ENCODE measurements around the gene ATE1. TPM values are rescaled to one million over a fixed set of nuclear protein-coding genes. Genes with fewer than 3 reads are reported as not detected.

The ATE1 gene
- total RNA-seq, 1 experiment from 2014 or later: 40.4 TPM

DNA sequence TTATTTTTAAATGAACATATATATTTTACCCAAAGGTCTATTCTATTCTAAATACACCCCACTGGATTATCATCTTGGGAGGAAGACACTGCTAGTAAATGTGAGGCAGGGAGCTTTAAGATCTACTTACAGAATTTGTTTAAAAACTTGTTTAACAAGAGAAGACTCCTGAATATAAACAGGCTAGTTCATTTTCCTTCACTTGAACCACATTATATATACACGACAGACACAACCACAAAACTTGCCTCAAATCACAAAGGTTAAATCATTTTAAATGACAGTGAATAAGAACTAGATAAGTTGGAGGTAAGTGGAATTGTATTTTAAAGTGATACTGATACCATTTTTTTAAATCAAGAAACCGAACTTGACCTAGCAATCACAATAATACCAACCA is 109.2 kb downstream of the ATE1 start:
- no peak overlapping the region for H3K27ac Mint-ChIP-seq (ENCODE audit: low read depth, unreplicated experiment)
- no peak overlapping the region for H3K4me3 Mint-ChIP-seq (ENCODE audit: unreplicated experiment)
- no TSS peak for BruUV-seq (replicated peaks)
- intact Hi-C loops (cut with micrococcal nuclease): no loop called here
- TF ChIP-seq, protein P1, sequence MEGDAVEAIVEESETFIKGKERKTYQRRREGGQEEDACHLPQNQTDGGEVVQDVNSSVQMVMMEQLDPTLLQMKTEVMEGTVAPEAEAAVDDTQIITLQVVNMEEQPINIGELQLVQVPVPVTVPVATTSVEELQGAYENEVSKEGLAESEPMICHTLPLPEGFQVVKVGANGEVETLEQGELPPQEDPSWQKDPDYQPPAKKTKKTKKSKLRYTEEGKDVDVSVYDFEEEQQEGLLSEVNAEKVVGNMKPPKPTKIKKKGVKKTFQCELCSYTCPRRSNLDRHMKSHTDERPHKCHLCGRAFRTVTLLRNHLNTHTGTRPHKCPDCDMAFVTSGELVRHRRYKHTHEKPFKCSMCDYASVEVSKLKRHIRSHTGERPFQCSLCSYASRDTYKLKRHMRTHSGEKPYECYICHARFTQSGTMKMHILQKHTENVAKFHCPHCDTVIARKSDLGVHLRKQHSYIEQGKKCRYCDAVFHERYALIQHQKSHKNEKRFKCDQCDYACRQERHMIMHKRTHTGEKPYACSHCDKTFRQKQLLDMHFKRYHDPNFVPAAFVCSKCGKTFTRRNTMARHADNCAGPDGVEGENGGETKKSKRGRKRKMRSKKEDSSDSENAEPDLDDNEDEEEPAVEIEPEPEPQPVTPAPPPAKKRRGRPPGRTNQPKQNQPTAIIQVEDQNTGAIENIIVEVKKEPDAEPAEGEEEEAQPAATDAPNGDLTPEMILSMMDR (IDR thresholded peaks at IDR 0.05; ENCODE audit: unreplicated experiment): no peak
- no peak for DNase-seq (ENCODE audit: unreplicated experiment)
- no peaks in the 10 kb centered on the region for H3K36me3 Mint-ChIP-seq (ENCODE audit: insufficient read depth, unreplicated experiment)
- H3K4me1 Mint-ChIP-seq (ENCODE audit: insufficient read depth, unreplicated experiment): no peaks in the 10 kb centered on the region
- ChIA-PET CTCF (no interaction called here), POLR2A (interaction anchor here (0.6 kb wide), 1 partner anchor 10 kb away, joined by 3 read pairs; no protein-coding TSS in a partner anchor)
- no peaks in the 10 kb centered on the region for H3K9me3 Mint-ChIP-seq (ENCODE audit: unreplicated experiment)
- H3K27me3 Mint-ChIP-seq (ENCODE audit: insufficient read depth, unreplicated experiment): no peaks in the 10 kb centered on the region

GRCh38 chr10:121816197-121816596 is 111.6 kb downstream of the ATE1 start:
- H3K4me1 Mint-ChIP-seq (ENCODE audit: insufficient read depth, unreplicated experiment): no peaks in the 10 kb centered on the region
- H3K9me3 Mint-ChIP-seq (ENCODE audit: unreplicated experiment): no peaks in the 10 kb centered on the region
- intact Hi-C loops (cut with micrococcal nuclease): no loop called here
- ChIA-PET CTCF (interaction anchor here (0.6 kb wide), 1 partner anchor 33 kb away, joined by 3 read pairs; no protein-coding TSS in a partner anchor), POLR2A (no interaction called here)
- H3K4me3 Mint-ChIP-seq (ENCODE audit: unreplicated experiment): no peak overlapping the region
- no TSS peak for BruUV-seq (replicated peaks)
- TF ChIP-seq, protein P1 (IDR thresholded peaks at IDR 0.05; ENCODE audit: unreplicated experiment): no peak
- H3K27me3 Mint-ChIP-seq (ENCODE audit: insufficient read depth, unreplicated experiment): no peaks in the 10 kb centered on the region
- no peak overlapping the region for H3K27ac Mint-ChIP-seq (ENCODE audit: low read depth, unreplicated experiment)
- no peaks in the 10 kb centered on the region for H3K36me3 Mint-ChIP-seq (ENCODE audit: insufficient read depth, unreplicated experiment)
- DNase-seq (ENCODE audit: unreplicated experiment): no peak

- POLR2A ChIA-PET: interaction anchor here (0.7 kb wide), 1 partner anchor 9 kb away, joined by 3 read pairs; no protein-coding TSS in a partner anchor
- no peaks in the 10 kb centered on the region for H3K36me3 Mint-ChIP-seq (ENCODE audit: insufficient read depth, unreplicated experiment)
- H3K27me3 Mint-ChIP-seq (ENCODE audit: insufficient read depth, unreplicated experiment): no peaks in the 10 kb centered on the region
- H3K27ac Mint-ChIP-seq (ENCODE audit: low read depth, unreplicated experiment): no peak overlapping the region
- BruUV-seq (replicated peaks): no TSS peak
- DNase-seq (ENCODE audit: unreplicated experiment): no peak
- no peak overlapping the region for H3K4me3 Mint-ChIP-seq (ENCODE audit: unreplicated experiment)
- intact Hi-C loops (cut with micrococcal nuclease): no loop called here
- TF ChIP-seq, protein P1 (IDR thresholded peaks at IDR 0.05; ENCODE audit: unreplicated experiment): no peak
- CTCF ChIA-PET: interaction anchor here (0.7 to 4.4 kb wide), 3 partner anchors 10 to 855 kb away, joined by 3 to 18 read pairs (median 4); no protein-coding TSS in a partner anchor
- H3K4me1 Mint-ChIP-seq (ENCODE audit: insufficient read depth, unreplicated experiment): no peaks in the 10 kb centered on the region
- no peaks in the 10 kb centered on the region for H3K9me3 Mint-ChIP-seq (ENCODE audit: unreplicated experiment)
Measured at GRCh38 chr10:121813857-121814256, 114.0 kb downstream of the ATE1 start.

DNA sequence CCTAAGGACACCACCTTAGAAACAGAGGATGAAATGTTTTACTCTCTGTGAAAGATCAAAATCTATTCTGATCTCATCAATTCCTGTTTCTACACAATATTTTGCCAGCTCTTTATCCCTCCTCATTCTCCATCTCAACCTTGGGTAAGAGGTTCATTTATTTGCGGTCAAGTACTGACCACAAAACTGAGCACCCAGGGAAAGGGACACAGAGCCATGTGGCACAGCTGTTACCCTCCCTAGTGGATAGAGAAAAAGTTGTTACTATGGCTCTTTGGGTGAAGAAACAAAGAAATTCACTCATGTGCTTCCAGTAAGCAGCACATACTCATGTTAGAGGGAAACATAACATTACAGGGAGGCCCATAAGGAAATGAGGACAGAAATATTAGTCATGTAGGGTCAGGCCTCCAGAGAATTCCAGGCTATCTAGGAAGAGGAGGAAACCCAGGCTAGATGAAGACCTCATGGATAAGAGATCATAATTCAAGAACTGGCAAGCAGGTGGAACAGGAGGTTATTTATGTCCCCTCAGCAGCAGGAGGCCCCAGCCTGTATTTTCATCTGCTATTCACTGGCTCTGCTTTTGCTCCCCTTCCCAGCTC is 114.5 kb downstream of the ATE1 start:
- intact Hi-C loops (cut with micrococcal nuclease): no loop called here
- Mint-ChIP-seq H3K36me3 (ENCODE audit: insufficient read depth, unreplicated experiment) (no peaks in the 10 kb centered on the region), H3K9me3 (ENCODE audit: unreplicated experiment) (no peaks in the 10 kb centered on the region), H3K27ac (ENCODE audit: low read depth, unreplicated experiment) (no peak overlapping the region), H3K4me3 (ENCODE audit: unreplicated experiment) (no peak overlapping the region), H3K27me3 (ENCODE audit: insufficient read depth, unreplicated experiment) (no peaks in the 10 kb centered on the region), H3K4me1 (ENCODE audit: insufficient read depth, unreplicated experiment) (no peaks in the 10 kb centered on the region)
- CTCF ChIA-PET: interaction anchor here (0.7 to 4.4 kb wide), 2 partner anchors 11 to 314 kb away, joined by 3 to 18 read pairs; no protein-coding TSS in a partner anchor
- POLR2A ChIA-PET: no interaction called here
- TF ChIP-seq, protein P1 (IDR thresholded peaks at IDR 0.05; ENCODE audit: unreplicated experiment): no peak
- DNase-seq (ENCODE audit: unreplicated experiment): no peak
- no TSS peak for BruUV-seq (replicated peaks)
